Activated naive CD4-positive, alpha-beta T cell treated with anti-CD3 and anti-CD28 coated beads, Interleukin-2, amount 10 ng/mL, durations not matched to agents 7 days and 5 days (primary cell): ENCODE data around the gene CYP2W1.

Source experiments
- CTCF ChIA-PET: fragments of 350-600 bp; sonication (Branson Sonifier 250); formaldehyde crosslinking; loops from one replicate; lab custom pipeline; 2021; ENCODE audit warnings: antibody characterized with exemption; lab: Charles Lee
- DNase-seq: peaks from one replicate; pipeline ENCODE4 v3.0.0-alpha.2; 2020
- H3K27ac Mint-ChIP-seq: one replicate; pipeline ENCODE4 v1.8.0; 2021; ENCODE audit warnings: mild to moderate bottlenecking, moderate library complexity, mixed read lengths
- H3K27me3 Mint-ChIP-seq: one replicate; pipeline ENCODE4 v1.8.0; 2021; ENCODE audit warnings: mild to moderate bottlenecking, mixed read lengths
- H3K36me3 Mint-ChIP-seq: one replicate; pipeline ENCODE4 v1.8.0; 2021; ENCODE audit warnings: mixed read lengths
- H3K4me1 Mint-ChIP-seq: one replicate; pipeline ENCODE4 v1.8.0; 2021; ENCODE audit warnings: mixed read lengths
- H3K4me3 Mint-ChIP-seq: one replicate; pipeline ENCODE4 v1.8.0; 2021; ENCODE audit warnings: mild to moderate bottlenecking, moderate library complexity, mixed read lengths
- H3K9me3 Mint-ChIP-seq: one replicate; pipeline ENCODE4 v1.8.0; 2021; ENCODE audit warnings: mixed read lengths

Gene CYP2W1

GRCh38 chr7:945556-946255, 37.3 kb upstream of the CYP2W1 start:
- Mint-ChIP-seq H3K27me3 (peaks cover 20% of the 10 kb centered on the region), H3K4me1 (no peaks in the 10 kb centered on the region), H3K36me3 (peaks cover 3% of the 10 kb centered on the region), H3K27ac (no peak overlapping the region), H3K4me3 (no peak overlapping the region), H3K9me3 (peaks cover 3% of the 10 kb centered on the region)
- CTCF ChIA-PET = no interaction called here
- DNase-seq = no peak

GRCh38 chr7:946256-946996, 36.6 kb upstream of the CYP2W1 start:
- H3K36me3 Mint-ChIP-seq = peaks cover 3% of the 10 kb centered on the region
- DNase-seq = no peak
- H3K27ac Mint-ChIP-seq = no peak overlapping the region
- H3K4me1 Mint-ChIP-seq = no peaks in the 10 kb centered on the region
- peaks cover 25% of the 10 kb centered on the region for H3K27me3 Mint-ChIP-seq
- H3K4me3 Mint-ChIP-seq = no peak overlapping the region
- CTCF ChIA-PET = no interaction called here
- no peaks in the 10 kb centered on the region for H3K9me3 Mint-ChIP-seq

- DNase-seq = no peak
- Mint-ChIP-seq H3K4me3 (no peak overlapping the region), H3K9me3 (no peaks in the 10 kb centered on the region), H3K36me3 (no peaks in the 10 kb centered on the region), H3K27me3 (peaks cover 27% of the 10 kb centered on the region), H3K4me1 (no peaks in the 10 kb centered on the region), H3K27ac (no peak overlapping the region)
- CTCF ChIA-PET = no interaction called here
Observed at GRCh38 chr7:947391-948210, 35.4 kb upstream of the CYP2W1 start.

GRCh38 chr7:949021-949934, 33.7 kb upstream of the CYP2W1 start:
- H3K4me3 Mint-ChIP-seq = no peak overlapping the region
- peaks cover 37% of the 10 kb centered on the region for H3K27me3 Mint-ChIP-seq
- DNase-seq = no peak
- H3K9me3 Mint-ChIP-seq = no peaks in the 10 kb centered on the region
- no peaks in the 10 kb centered on the region for H3K36me3 Mint-ChIP-seq
- H3K4me1 Mint-ChIP-seq = no peaks in the 10 kb centered on the region
- CTCF ChIA-PET = no interaction called here
- no peak overlapping the region for H3K27ac Mint-ChIP-seq

- CTCF ChIA-PET = interaction anchor here (1.1 to 6.0 kb wide), 3 partner anchors 19 to 114 kb away, joined by 3 to 47 read pairs (median 3); no protein-coding TSS in a partner anchor
- no peak for DNase-seq
- H3K27ac Mint-ChIP-seq = no peak overlapping the region
Observed at GRCh38 chr7:951881-952547, 31.0 kb upstream of the CYP2W1 start.

GRCh38 chr7:952548-953441, 30.2 kb upstream of the CYP2W1 start:
- peaks cover 3% of the 10 kb centered on the region for H3K4me1 Mint-ChIP-seq
- H3K27me3 Mint-ChIP-seq = peaks cover 62% of the 10 kb centered on the region
- no peak for DNase-seq
- H3K9me3 Mint-ChIP-seq = no peaks in the 10 kb centered on the region
- H3K27ac Mint-ChIP-seq = no peak overlapping the region
- CTCF ChIA-PET = interaction anchor here (1.1 to 6.0 kb wide), 3 partner anchors 20 to 113 kb away, joined by 3 to 47 read pairs (median 3); no protein-coding TSS in a partner anchor
- peak overlapping the region; percentile 52 for H3K4me3 Mint-ChIP-seq
- H3K36me3 Mint-ChIP-seq = no peaks in the 10 kb centered on the region

More at GRCh38 chr7:951881-952547, 31.0 kb upstream of the CYP2W1 start:
- no peaks in the 10 kb centered on the region for H3K36me3 Mint-ChIP-seq
- peaks cover 3% of the 10 kb centered on the region for H3K4me1 Mint-ChIP-seq
- no peaks in the 10 kb centered on the region for H3K9me3 Mint-ChIP-seq
- peaks cover 58% of the 10 kb centered on the region for H3K27me3 Mint-ChIP-seq
- no peak overlapping the region for H3K4me3 Mint-ChIP-seq

- peaks cover 66% of the 10 kb centered on the region for H3K27me3 Mint-ChIP-seq
- peaks cover 3% of the 10 kb centered on the region for H3K4me1 Mint-ChIP-seq
- no peaks in the 10 kb centered on the region for H3K9me3 Mint-ChIP-seq
- no peak overlapping the region for H3K4me3 Mint-ChIP-seq
- no peaks in the 10 kb centered on the region for H3K36me3 Mint-ChIP-seq
- CTCF ChIA-PET = interaction anchor here (0.7 to 6.0 kb wide), 2 partner anchors 29 to 45 kb away, joined by 3 to 47 read pairs; partner anchors contain the start of gene CYP2W1
- peak; percentile 47 for DNase-seq
- H3K27ac Mint-ChIP-seq = no peak overlapping the region
Observed at GRCh38 chr7:953547-954327, 29.2 kb upstream of the CYP2W1 start.

- peak; percentile 61 for DNase-seq
- Mint-ChIP-seq H3K27ac (no peak within 1 kb of the TSS), H3K27me3 (peaks cover 63% of the 10 kb centered on the region), H3K4me3 (peak within 1 kb of the TSS; percentile 62), H3K36me3 (no peaks in the 10 kb centered on the region), H3K4me1 (peaks cover 3% of the 10 kb centered on the region), H3K9me3 (no peaks in the 10 kb centered on the region)
- CTCF ChIA-PET = interaction anchor here (0.7 to 6.0 kb wide), 2 partner anchors 28 to 45 kb away, joined by 3 to 47 read pairs; partner anchors contain the start of gene CYP2W1
Observed at GRCh38 chr7:954330-955238, 28.4 kb upstream of the CYP2W1 start, which contains the start of gene ADAP1. ADAP1 (minus strand) TSS chr7:954680; CDS start chr7:954477, 203 bp downstream.

- H3K4me1 Mint-ChIP-seq = peaks cover 3% of the 10 kb centered on the region
- CTCF ChIA-PET = interaction anchor here (6.0 kb wide), 1 partner anchor 47 kb away, joined by 47 read pairs; no protein-coding TSS in a partner anchor
Observed at GRCh38 chr7:956031-956430, 26.9 kb upstream of the CYP2W1 start.

GRCh38 chr7:957418-958220, 25.4 kb upstream of the CYP2W1 start:
- CTCF ChIA-PET = interaction anchor here (1.0 to 1.5 kb wide), 2 partner anchors 48 to 49 kb away, joined by 3 to 4 read pairs; no protein-coding TSS in a partner anchor
- Mint-ChIP-seq H3K4me3 (no peak overlapping the region), H3K4me1 (peaks cover 3% of the 10 kb centered on the region)

More at GRCh38 chr7:956031-956430, 26.9 kb upstream of the CYP2W1 start:
- no peak for DNase-seq
- no peaks in the 10 kb centered on the region for H3K9me3 Mint-ChIP-seq
- no peaks in the 10 kb centered on the region for H3K36me3 Mint-ChIP-seq
- H3K27me3 Mint-ChIP-seq = peaks cover 65% of the 10 kb centered on the region
- H3K27ac Mint-ChIP-seq = no peak overlapping the region
- H3K4me3 Mint-ChIP-seq = peak overlapping the region; percentile 53

More at GRCh38 chr7:957418-958220, 25.4 kb upstream of the CYP2W1 start:
- DNase-seq = no peak
- no peak overlapping the region for H3K27ac Mint-ChIP-seq
- H3K36me3 Mint-ChIP-seq = no peaks in the 10 kb centered on the region
- no peaks in the 10 kb centered on the region for H3K9me3 Mint-ChIP-seq
- peaks cover 55% of the 10 kb centered on the region for H3K27me3 Mint-ChIP-seq
